Endothelial cell (in vitro differentiated cells): ENCODE data around the gene HOXA10. TPM values are rescaled to one million over a fixed set of nuclear protein-coding genes. Genes with fewer than 3 reads are reported as not detected.

Source experiments
- DNase-seq: peaks from one replicate; pipeline ENCODE4 v3.0.0; 2021; ENCODE audit warnings: low spot score
- H3K27ac Mint-ChIP-seq: one replicate; pipeline ENCODE4 v1.8.0; 2021; ENCODE audit warnings: mixed read lengths, inconsistent platforms; ENCODE audit not compliant: unreplicated experiment
- H3K27me3 Mint-ChIP-seq: one replicate; pipeline ENCODE4 v1.8.0; 2021; ENCODE audit warnings: mild to moderate bottlenecking, moderate library complexity, mixed read lengths, inconsistent platforms; ENCODE audit not compliant: unreplicated experiment
- H3K36me3 Mint-ChIP-seq: one replicate; pipeline ENCODE4 v1.8.0; 2021; ENCODE audit warnings: mild to moderate bottlenecking, low read depth, mixed read lengths, inconsistent platforms; ENCODE audit not compliant: unreplicated experiment
- H3K4me1 Mint-ChIP-seq: one replicate; pipeline ENCODE4 v1.8.0; 2021; ENCODE audit warnings: mild to moderate bottlenecking, mixed read lengths, inconsistent platforms; ENCODE audit not compliant: unreplicated experiment
- H3K4me3 Mint-ChIP-seq: one replicate; pipeline ENCODE4 v1.8.0; 2021; ENCODE audit warnings: mild to moderate bottlenecking, mixed read lengths, inconsistent platforms; ENCODE audit not compliant: unreplicated experiment
- H3K9me3 Mint-ChIP-seq: one replicate; pipeline ENCODE4 v1.8.0; 2021; ENCODE audit warnings: mixed read lengths, inconsistent platforms; ENCODE audit not compliant: unreplicated experiment
- CTCF ChIP-seq: fragments of 200-600 bp; sonication (generic); IDR thresholded peaks from one replicate; pipeline ENCODE4 v1.5.0; 2021; ENCODE audit warnings: antibody characterized with exemption; ENCODE audit not compliant: unreplicated experiment
- total RNA-seq: library from RNA; stranded (reverse); fragmentation: NEBNext Ultra II Directional; extraction: Animal tissue kit (Norgen Biotek cat#: 25700); gene quantifications from one replicate; pipeline ENCODE4 v1.2.1, GENCODE V29; 2021; ENCODE audit not compliant: unreplicated experiment

HOXA10 gene
- total RNA-seq, 1 donor from 2014 or later = not detected

- no peak for TF ChIP-seq CTCF
- H3K27me3 Mint-ChIP-seq = peaks cover 44% of the 10 kb centered on the region
- H3K4me1 Mint-ChIP-seq = peaks cover 39% of the 10 kb centered on the region
- no peaks in the 10 kb centered on the region for H3K36me3 Mint-ChIP-seq
- no peak for DNase-seq
- H3K27ac Mint-ChIP-seq = no peak overlapping the region
- H3K4me3 Mint-ChIP-seq = peak overlapping the region; percentile 79
- no peaks in the 10 kb centered on the region for H3K9me3 Mint-ChIP-seq
Measured at GRCh38 chr7:27184337-27185012, 10.4 kb upstream of the HOXA10 start.

- peaks cover 41% of the 10 kb centered on the region for H3K4me1 Mint-ChIP-seq
- DNase-seq = no peak
- no peak overlapping the region for H3K27ac Mint-ChIP-seq
- TF ChIP-seq CTCF = no peak
- H3K27me3 Mint-ChIP-seq = peaks cover 48% of the 10 kb centered on the region
- H3K36me3 Mint-ChIP-seq = no peaks in the 10 kb centered on the region
- H3K4me3 Mint-ChIP-seq = peak overlapping the region; percentile 37
- H3K9me3 Mint-ChIP-seq = no peaks in the 10 kb centered on the region
Measured at GRCh38 chr7:27183682-27184336, 9.7 kb upstream of the HOXA10 start.

GRCh38 chr7:27182861-27183681 lies 9.0 kb upstream of the HOXA10 start:
- Mint-ChIP-seq H3K27ac (no peak overlapping the region), H3K4me3 (no peak overlapping the region)
- TF ChIP-seq CTCF = no peak

GRCh38 chr7:27182285-27182841 lies 8.2 kb upstream of the HOXA10 start:
- Mint-ChIP-seq H3K36me3 (no peaks in the 10 kb centered on the region), H3K9me3 (no peaks in the 10 kb centered on the region), H3K27ac (no peak overlapping the region), H3K27me3 (peaks cover 51% of the 10 kb centered on the region), H3K4me1 (peaks cover 29% of the 10 kb centered on the region), H3K4me3 (no peak overlapping the region)
- no peak for TF ChIP-seq CTCF
- no peak for DNase-seq

More at GRCh38 chr7:27182861-27183681, 9.0 kb upstream of the HOXA10 start:
- no peaks in the 10 kb centered on the region for H3K9me3 Mint-ChIP-seq
- no peaks in the 10 kb centered on the region for H3K36me3 Mint-ChIP-seq
- peaks cover 35% of the 10 kb centered on the region for H3K4me1 Mint-ChIP-seq
- DNase-seq = no peak
- H3K27me3 Mint-ChIP-seq = peaks cover 46% of the 10 kb centered on the region
